Nephron (organoid): ENCODE measurements around the gene PAGE1.

Experiments
- H3K27ac Mint-ChIP-seq, 3 experiments: 2 replicates each; pipeline ENCODE4 v1.8.0; 2020; ENCODE audit warnings: mixed read lengths in 3 of 3, mild to moderate bottlenecking in 2 of 3, moderate library complexity in 1 of 3
- H3K27me3 Mint-ChIP-seq: 2 replicates; pipeline ENCODE4 v1.8.0; 2021; ENCODE audit warnings: low read depth, mild to moderate bottlenecking, moderate library complexity, mixed read lengths
- H3K36me3 Mint-ChIP-seq: 2 replicates; pipeline ENCODE4 v1.8.0; 2020; ENCODE audit warnings: low read depth, mixed read lengths
- H3K4me1 Mint-ChIP-seq: 2 replicates; pipeline ENCODE4 v1.8.0; 2020; ENCODE audit warnings: mixed read lengths
- H3K4me3 Mint-ChIP-seq, 3 experiments: 2 replicates each; pipeline ENCODE4 v1.8.0; 2020; ENCODE audit warnings: mild to moderate bottlenecking in 3 of 3, mixed read lengths in 3 of 3, moderate library complexity in 2 of 3
- H3K9me3 Mint-ChIP-seq: 2 replicates; pipeline ENCODE4 v1.8.0; 2020; ENCODE audit warnings: mixed read lengths
- CTCF ChIP-seq, 3 experiments: fragments of 200-600 bp; sonication (generic); IDR thresholded peaks; one replicate each; pipeline ENCODE4 v1.5.0; 2021; ENCODE audit warnings: antibody characterized with exemption in 3 of 3; ENCODE audit not compliant: unreplicated experiment in 3 of 3

The PAGE1 gene

GRCh38 chrX:49656533-49656932 lies 39.3 kb downstream of the PAGE1 start:
- Mint-ChIP-seq H3K27ac (no peak overlapping the region), H3K4me1 (no peaks in the 10 kb centered on the region), H3K4me3 (no peak overlapping the region), H3K36me3 (no peaks in the 10 kb centered on the region), H3K9me3 (peaks cover 4% of the 10 kb centered on the region), H3K27me3 (no peaks in the 10 kb centered on the region)
- TF ChIP-seq CTCF (IDR thresholded peaks at IDR 0.05; ENCODE audit: unreplicated experiment in 3 of 3) = no peak

- no peaks in the 10 kb centered on the region for H3K4me1 Mint-ChIP-seq
Measured at GRCh38 chrX:49644991-49645637, 50.7 kb downstream of the PAGE1 start.

More at GRCh38 chrX:49644991-49645637, 50.7 kb downstream of the PAGE1 start:
- H3K27ac Mint-ChIP-seq = no peak overlapping the region
- no peaks in the 10 kb centered on the region for H3K36me3 Mint-ChIP-seq
- no peak for TF ChIP-seq CTCF (IDR thresholded peaks at IDR 0.05; ENCODE audit: unreplicated experiment in 3 of 3)
- no peak overlapping the region for H3K4me3 Mint-ChIP-seq
- no peaks in the 10 kb centered on the region for H3K27me3 Mint-ChIP-seq
- H3K9me3 Mint-ChIP-seq = peaks cover 8% of the 10 kb centered on the region
